HFFc6 (cell line): Measurements from ENCODE around the gene NPTX1. TPM values are rescaled to one million over a fixed set of nuclear protein-coding genes. Genes with fewer than 3 reads are reported as not detected.
"Not testable (repeated sequence)": the region's sequence is repeated elsewhere in the genome, so short reads cannot be mapped to it uniquely, and the experiment has no call there.

Experiments used
- DNase-seq: peaks from one replicate; pipeline ENCODE4 v3.0.0-alpha.2; 2018
- H3K27ac Mint-ChIP-seq: 2 replicates; pipeline ENCODE4 v1.8.0; 2020; ENCODE audit warnings: mild to moderate bottlenecking, mixed read lengths
- H3K27me3 Mint-ChIP-seq: 2 replicates; pipeline ENCODE4 v1.8.0; 2021; ENCODE audit warnings: mild to moderate bottlenecking, moderate library complexity, mixed read lengths; ENCODE audit not compliant: insufficient read depth
- H3K36me3 Mint-ChIP-seq: 2 replicates; pipeline ENCODE4 v1.8.0; 2021; ENCODE audit warnings: low read depth, mixed read lengths
- H3K4me1 Mint-ChIP-seq: 2 replicates; pipeline ENCODE4 v1.8.0; 2020; ENCODE audit warnings: low read depth, mixed read lengths
- H3K4me3 Mint-ChIP-seq: 2 replicates; pipeline ENCODE4 v1.8.0; 2020; ENCODE audit warnings: mild to moderate bottlenecking, moderate library complexity, mixed read lengths
- H3K9me3 Mint-ChIP-seq: 2 replicates; pipeline ENCODE4 v1.8.0; 2020; ENCODE audit warnings: mild to moderate bottlenecking, mixed read lengths
- total RNA-seq, 6 experiments: library from RNA; stranded (reverse); fragmentation: NEBNext Ultra II Directional; extraction: Animal tissue kit (Norgen Biotek cat#: 25700); gene quantifications; 2 replicates in 1 of 6; 3 replicates in 5 of 6; pipeline ENCODE4 v1.2.3, GENCODE V29; 2021
- TF ChIP-seq, protein P1 (sequence below): fragments of 200-600 bp; sonication (generic); IDR thresholded peaks from 2 replicates; pipeline ENCODE4 v1.5.0; 2021; ENCODE audit warnings: antibody characterized with exemption, mild to moderate bottlenecking

Gene NPTX1
- total RNA-seq, 6 experiments from 2014 or later: 0.26 to 2.9 (median 2.6) TPM

DNA sequence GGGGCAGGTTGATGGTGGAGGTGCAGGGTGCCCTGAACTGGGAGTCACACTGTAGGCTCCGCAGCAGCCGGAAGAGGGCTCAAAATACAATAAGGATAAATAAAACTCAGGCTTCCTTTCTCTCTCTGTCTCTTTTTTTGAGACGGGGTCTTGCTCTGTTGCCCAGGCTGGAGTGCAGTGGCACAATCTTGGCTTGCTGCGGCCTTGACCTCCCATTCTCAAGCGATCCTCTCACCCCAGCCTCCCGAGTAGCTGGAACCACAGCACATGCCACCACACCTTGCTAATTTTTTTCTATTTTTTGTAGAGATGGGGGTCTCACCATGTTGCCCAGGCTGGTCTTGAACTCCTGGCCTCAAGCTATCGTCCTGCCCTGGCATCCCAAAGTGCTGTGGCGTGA lies 32.9 kb upstream of the NPTX1 start:
- H3K9me3 Mint-ChIP-seq: no peaks in the 10 kb centered on the region
- no peak overlapping the region for H3K4me3 Mint-ChIP-seq

DNA sequence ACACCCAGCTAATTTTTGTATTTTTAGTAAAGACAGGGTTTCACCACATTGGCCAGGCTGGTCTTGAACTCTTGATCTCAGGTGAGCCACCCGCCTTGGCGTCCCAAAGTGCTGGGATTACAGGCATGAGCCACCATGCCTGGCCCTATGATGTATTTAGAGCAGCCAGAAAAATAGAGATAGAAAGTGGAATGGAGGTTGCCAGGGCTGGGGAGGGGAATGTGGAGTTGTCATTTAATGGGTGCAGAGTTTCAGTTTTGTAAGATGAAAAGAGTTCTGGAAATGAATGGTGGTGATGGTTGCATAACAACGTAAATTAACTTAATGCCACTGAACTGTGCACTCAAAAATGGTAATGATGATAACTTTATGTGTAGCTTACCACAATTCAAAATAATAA lies 31.6 kb upstream of the NPTX1 start:
- Mint-ChIP-seq H3K36me3 (no peaks in the 10 kb centered on the region), H3K27me3 (peaks cover 3% of the 10 kb centered on the region; the same call in 1 of the 2 replicates), H3K9me3 (no peaks in the 10 kb centered on the region), H3K27ac (no peak overlapping the region), H3K4me1 (peaks cover 18% of the 10 kb centered on the region), H3K4me3 (no peak overlapping the region)
- TF ChIP-seq, protein P1, sequence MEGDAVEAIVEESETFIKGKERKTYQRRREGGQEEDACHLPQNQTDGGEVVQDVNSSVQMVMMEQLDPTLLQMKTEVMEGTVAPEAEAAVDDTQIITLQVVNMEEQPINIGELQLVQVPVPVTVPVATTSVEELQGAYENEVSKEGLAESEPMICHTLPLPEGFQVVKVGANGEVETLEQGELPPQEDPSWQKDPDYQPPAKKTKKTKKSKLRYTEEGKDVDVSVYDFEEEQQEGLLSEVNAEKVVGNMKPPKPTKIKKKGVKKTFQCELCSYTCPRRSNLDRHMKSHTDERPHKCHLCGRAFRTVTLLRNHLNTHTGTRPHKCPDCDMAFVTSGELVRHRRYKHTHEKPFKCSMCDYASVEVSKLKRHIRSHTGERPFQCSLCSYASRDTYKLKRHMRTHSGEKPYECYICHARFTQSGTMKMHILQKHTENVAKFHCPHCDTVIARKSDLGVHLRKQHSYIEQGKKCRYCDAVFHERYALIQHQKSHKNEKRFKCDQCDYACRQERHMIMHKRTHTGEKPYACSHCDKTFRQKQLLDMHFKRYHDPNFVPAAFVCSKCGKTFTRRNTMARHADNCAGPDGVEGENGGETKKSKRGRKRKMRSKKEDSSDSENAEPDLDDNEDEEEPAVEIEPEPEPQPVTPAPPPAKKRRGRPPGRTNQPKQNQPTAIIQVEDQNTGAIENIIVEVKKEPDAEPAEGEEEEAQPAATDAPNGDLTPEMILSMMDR: no peak
- no peak for DNase-seq

More for the DNA sequence above, 32.9 kb upstream of the NPTX1 start:
- TF ChIP-seq, protein P1: no peak
- Mint-ChIP-seq H3K36me3 (no peaks in the 10 kb centered on the region), H3K4me1 (peaks cover 24% of the 10 kb centered on the region), H3K27me3 (peaks cover 4% of the 10 kb centered on the region), H3K27ac (no peak overlapping the region)
- DNase-seq: no peak

DNA sequence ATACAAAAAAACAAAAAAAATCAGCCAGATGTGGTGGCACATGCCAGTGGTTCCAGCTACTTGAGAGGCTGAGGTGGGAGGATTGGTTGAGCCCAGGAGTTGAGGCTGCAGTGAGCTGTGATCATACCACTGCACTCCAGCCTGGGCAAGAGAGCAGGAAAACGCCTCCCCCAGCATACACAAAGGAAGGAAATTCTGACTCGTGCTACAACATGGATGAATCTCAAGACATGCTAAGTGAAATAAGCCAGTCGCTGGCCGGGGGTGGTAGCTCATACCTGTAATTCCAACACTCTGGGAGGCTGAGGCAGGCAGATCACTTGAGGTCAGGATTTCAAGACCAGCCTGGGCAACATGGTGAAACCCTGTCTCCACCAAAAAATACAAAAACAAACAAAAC lies 30.8 kb upstream of the NPTX1 start:
- H3K27me3 Mint-ChIP-seq, H3K9me3 Mint-ChIP-seq, H3K4me3 Mint-ChIP-seq, H3K27ac Mint-ChIP-seq, H3K36me3 Mint-ChIP-seq, DNase-seq: not testable (repeated sequence)
- H3K4me1 Mint-ChIP-seq: peaks cover 20% of the 10 kb centered on the region

DNA sequence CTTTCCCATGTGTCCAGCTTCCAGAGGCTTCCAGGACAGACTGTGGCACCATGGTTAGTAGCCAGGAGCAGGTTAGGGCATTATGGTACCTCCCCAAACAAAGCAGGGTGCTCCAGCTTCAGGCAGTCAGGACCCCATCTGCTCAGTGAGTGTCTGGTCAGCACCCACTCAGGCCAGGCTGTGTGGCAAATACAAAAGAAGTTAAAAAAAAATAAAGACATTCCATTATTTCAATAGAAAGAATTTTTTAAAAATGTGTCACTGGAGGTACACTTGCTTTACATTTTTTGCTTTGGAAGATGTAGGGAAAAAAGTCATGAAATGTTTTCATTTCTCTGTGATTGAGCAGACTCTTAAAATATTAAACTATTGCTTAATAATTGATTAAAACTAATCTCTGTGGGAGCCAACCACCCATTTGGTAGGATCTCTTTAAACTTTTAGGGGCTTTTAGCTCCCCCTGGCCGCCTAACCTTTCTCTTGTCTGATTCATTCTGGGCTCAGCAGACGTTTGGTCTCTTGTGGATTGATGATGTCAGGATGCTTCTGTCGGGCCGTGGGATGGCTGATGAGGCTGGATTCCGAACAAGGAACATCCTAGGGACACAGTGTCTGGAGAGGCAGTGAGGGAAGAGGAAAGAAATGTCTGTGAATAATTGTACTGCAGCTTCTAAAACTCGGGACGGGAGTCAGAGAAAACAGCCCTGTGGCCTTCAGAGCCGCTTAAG lies 28.4 kb upstream of the NPTX1 start:
- no peaks in the 10 kb centered on the region for H3K9me3 Mint-ChIP-seq
- peaks cover 2% of the 10 kb centered on the region for H3K27me3 Mint-ChIP-seq
- DNase-seq: peak; percentile 61
- H3K27ac Mint-ChIP-seq: peak overlapping the region; percentile 56
- H3K4me1 Mint-ChIP-seq: peaks cover 28% of the 10 kb centered on the region
- H3K36me3 Mint-ChIP-seq: no peaks in the 10 kb centered on the region
- H3K4me3 Mint-ChIP-seq: peak overlapping the region; percentile 55
- TF ChIP-seq, protein P1: peak; percentile 41; the same call in 1 of the 2 replicates

DNA sequence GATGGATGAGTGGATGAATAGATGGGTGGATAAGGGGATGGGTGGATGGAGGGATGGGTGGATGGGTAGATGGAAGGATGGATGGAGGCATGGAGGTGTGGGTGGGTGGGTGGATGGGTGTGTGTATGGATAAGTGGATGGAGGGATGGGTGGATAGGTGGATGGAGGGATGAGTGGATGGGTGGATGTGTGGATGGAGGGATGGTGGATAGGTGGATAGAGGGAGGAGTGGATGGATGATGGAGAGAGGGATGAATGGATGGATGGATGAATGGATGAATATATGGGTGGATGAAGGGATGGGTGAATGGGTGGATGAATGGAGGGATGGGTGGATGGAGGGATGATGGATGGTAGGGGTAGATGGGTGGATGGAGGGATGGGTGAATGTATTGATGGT lies 27.5 kb upstream of the NPTX1 start:
- no peak for DNase-seq
- Mint-ChIP-seq H3K4me3 (no peak overlapping the region), H3K27ac (no peak overlapping the region), H3K4me1 (peaks cover 28% of the 10 kb centered on the region), H3K36me3 (no peaks in the 10 kb centered on the region), H3K27me3 (peaks cover 6% of the 10 kb centered on the region), H3K9me3 (no peaks in the 10 kb centered on the region)
- TF ChIP-seq, protein P1: no peak

DNA sequence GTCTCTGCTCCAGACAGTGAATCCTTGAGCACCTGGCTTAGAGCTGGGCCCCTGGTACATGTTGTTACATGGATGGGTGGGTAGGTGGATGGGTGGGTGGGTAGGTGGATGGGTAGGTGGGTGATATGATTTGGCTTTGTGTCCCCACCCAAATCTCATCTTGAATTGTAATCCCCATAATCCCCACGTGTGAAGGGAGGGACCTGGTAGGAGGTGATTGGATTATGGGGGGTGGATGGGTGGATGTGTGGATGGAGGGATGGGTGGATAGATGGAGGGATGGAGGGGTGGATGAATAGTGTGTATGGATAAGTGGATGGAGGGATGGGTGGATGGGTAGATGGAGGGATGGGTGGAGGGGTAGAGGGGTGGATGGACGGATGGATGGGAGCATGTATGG lies 26.6 kb upstream of the NPTX1 start:
- Mint-ChIP-seq H3K4me1 (peaks cover 28% of the 10 kb centered on the region), H3K27me3 (peaks cover 6% of the 10 kb centered on the region)

More for the DNA sequence above, 26.6 kb upstream of the NPTX1 start:
- H3K27ac Mint-ChIP-seq: no peak overlapping the region
- TF ChIP-seq, protein P1: no peak
- H3K9me3 Mint-ChIP-seq: peaks cover under 1% of the 10 kb centered on the region; the same call in 1 of the 2 replicates
- H3K4me3 Mint-ChIP-seq: no peak overlapping the region
- H3K36me3 Mint-ChIP-seq: no peaks in the 10 kb centered on the region
- no peak for DNase-seq
